ENCODE data around the gene LINC00632.

GRCh38 chrX:140725500-140725899, 15.9 kb downstream of the LINC00632 start:
- TF ChIP-seq POLR2AphosphoS5 (IDR thresholded peaks at IDR 0.05) (no peak), CTCF (IDR thresholded peaks at IDR 0.05) (no peak), POLR2A (IDR thresholded peaks at IDR 0.05) (no peak)

Data from stomach (tissue), 4 donors.